Measurements from ENCODE around the gene SLC1A7.

SLC1A7 gene

DNA sequence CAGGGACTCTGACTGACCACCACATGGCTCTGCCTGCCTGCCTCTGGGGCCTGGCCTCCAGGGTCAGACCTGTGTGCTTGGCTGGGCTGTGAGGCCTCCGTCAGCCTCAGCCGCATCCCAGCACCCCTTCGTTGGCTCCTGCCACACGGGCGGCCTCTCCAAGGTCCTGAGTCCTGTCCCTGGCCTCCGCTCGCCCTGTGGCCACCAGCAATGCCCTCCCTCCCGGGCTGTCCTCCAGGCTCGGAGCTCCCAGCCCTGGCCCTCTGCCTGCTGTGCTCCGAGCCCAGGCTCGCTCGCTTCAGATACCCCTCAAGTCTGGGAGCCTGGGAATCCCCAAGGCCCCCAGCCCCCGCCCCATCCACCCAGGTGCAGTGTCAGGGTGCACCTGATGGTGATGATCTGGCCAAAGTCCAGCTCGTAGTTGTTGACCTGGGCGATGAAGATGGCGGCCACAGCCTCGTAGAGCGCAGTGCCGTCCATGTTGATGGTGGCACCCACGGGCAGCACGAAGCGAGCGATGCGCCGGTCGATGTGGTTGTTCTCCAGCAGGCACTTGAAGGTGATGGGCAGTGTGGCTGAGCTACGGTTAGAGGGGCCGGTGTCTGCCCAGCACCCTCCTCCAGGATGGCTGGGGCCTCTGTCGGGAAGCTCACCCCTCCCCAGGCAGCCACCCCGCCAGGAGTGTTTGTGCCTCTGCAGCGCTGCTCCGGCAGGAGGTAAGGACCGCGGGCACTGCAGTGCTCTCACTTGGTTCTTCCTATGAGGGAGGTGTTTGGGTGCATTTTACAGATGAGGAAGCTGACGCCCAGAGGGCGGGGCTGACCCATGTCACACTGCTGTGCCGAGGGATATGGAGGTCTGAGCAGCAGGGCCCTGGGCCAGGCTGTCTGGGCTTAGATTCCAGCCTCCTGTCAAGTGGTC lies 52.0 kb downstream of the SLC1A7 start:
- no peak for DNase-seq (ENCODE audit: low read depth in 2 of 2)

GRCh38 chr1:53089478-53090226 lies 52.8 kb downstream of the SLC1A7 start:
- no peak for DNase-seq (ENCODE audit: low read depth in 2 of 2)

DNA sequence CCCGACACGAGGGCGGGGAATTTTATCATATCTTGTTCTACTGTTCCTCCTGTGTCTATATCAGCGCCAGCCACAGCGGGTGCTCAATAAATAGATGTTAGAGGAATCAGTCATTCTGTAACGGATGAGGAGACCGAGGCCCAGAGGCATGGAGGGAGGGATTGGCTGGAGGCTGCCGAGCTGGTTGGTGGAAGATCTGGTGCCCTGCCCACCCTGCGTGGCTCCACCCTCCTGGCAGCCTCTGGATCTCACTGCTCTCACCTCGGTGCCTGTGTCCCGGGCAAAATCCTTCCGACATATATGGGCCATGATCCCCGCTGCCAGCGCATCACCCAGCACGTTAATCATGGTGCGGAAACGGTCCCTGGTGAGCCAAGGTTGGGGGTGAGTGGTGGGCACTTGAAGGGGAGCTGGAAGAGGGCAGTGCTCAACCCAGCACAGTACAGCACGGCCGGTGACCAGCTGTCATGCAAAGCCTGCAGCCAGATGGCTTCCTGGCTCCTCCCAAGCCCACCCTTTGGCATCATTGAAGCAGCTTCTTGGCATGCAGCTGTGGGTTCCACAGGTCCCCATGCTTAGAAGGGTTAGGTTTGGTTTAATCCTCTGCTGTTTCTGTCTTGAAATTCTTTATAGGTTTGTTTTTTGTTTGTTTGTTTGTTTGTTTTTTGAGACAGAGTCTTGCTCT lies 53.7 kb downstream of the SLC1A7 start:
- no peak for DNase-seq (ENCODE audit: low read depth in 2 of 2)

DNA sequence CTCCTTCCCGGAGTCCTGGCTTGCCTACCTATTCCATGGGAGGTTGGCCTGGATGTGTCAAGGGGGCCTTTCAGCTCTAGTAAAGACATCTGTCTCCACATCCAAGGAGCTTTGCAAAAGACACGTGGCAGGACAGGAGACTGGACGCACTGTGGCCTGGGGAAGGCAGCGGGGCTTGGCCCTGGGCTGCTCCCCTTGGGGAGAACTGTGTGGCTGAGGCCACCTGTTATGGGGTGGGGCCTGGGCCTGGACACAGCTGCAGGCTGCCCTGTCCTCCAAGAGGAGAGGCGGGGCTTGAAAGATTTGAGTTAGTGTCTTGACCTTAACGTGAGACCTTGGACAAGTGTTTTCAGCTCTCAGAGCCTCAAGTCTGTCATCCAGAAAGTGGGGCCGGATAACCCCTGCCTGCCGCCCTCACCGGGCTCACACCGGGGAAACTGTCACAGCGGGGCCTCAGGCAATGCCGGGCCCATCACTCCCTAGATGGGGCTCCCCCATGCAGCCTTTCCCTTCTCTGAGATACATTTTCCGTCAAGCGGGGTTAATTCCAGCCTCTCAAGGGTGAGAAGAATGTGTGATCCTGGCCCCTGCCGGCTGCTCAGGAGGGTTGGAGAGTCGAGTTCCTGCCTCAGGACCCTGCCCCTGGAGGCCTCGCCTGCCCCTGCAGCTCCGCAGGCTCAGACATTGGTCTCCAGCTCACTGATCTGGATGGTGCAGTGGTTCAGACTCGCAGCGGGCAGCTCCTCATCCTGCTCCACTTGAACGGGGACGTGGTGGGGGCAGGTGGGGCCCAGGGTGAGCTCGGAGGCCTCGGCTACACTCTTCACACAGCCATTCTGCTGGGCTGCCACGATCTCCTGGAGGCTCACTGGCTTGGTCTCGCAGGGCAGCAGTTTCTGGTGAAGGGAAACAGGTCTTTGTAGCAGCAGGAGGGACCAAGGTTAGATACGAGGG lies 54.8 kb downstream of the SLC1A7 start:
- DNase-seq (ENCODE audit: low read depth in 2 of 2): no peak

DNA sequence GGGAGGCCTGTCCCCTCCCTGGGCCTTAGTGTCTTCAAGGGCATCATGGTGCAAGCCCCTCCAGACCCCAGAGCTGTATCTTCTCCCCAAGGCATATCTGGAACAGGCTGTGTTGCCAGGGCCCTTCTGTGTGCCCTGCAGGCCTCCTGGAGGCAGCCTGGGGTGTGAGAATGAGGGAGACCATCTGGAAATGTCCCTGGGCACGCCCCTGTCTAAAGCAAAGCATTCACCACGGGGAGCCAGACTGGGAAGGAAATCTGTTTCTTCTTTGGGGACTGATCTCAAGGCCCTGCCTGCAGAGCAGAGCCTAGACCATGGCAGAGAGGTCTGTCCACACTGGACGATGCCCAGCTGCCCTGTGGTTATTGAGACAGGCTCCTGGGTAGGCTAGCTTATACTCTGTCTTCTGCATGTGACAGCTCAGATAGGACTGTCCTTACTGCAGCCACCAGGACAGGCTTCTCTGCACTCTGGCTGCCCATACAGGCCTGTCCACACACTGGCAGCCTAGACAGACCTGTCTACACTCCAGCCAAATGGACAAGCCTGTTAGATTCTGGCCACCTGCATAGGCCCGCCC lies 55.9 kb downstream of the SLC1A7 start:
- no peak for DNase-seq (ENCODE audit: low read depth in 2 of 2)

DNA sequence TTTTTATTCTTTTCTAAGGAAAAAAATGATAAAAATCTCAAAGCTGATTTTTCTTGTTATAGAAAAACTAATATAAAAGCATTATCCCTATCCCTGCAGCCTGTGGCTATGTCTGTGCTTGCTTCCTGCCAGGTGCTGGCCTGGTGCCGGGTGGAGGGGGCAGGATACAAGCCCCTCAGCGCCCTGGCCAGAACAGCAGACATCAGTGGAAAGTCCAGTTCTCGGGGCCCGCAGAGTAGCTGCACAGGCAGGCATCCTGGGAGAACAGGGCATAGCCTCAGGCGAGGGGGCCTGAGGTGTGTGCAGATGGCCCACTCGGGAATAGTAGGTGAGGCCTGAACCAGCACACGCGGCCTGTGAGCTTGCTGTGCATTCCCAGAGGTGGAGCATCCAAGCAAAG lies 57.0 kb downstream of the SLC1A7 start:
- no peak for DNase-seq (ENCODE audit: low read depth in 2 of 2)

DNA sequence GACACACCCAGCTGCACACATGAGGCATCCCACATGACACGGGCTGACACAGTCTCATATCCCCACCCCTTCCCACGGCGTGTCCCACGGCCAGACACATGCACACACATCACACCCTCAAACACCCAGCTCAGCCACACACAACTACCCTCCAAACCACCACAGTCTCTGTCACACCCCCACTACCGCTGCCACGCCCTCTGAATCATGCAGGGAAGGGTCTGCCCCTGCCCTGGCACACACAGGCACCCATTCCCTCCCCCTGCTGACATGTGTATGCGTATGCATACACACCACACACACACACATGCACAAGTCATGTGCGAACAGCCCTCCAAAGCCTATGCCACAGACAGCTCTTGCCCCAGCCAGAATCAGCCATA lies 57.9 kb downstream of the SLC1A7 start:
- no peak for DNase-seq (ENCODE audit: low read depth in 2 of 2)

DNA sequence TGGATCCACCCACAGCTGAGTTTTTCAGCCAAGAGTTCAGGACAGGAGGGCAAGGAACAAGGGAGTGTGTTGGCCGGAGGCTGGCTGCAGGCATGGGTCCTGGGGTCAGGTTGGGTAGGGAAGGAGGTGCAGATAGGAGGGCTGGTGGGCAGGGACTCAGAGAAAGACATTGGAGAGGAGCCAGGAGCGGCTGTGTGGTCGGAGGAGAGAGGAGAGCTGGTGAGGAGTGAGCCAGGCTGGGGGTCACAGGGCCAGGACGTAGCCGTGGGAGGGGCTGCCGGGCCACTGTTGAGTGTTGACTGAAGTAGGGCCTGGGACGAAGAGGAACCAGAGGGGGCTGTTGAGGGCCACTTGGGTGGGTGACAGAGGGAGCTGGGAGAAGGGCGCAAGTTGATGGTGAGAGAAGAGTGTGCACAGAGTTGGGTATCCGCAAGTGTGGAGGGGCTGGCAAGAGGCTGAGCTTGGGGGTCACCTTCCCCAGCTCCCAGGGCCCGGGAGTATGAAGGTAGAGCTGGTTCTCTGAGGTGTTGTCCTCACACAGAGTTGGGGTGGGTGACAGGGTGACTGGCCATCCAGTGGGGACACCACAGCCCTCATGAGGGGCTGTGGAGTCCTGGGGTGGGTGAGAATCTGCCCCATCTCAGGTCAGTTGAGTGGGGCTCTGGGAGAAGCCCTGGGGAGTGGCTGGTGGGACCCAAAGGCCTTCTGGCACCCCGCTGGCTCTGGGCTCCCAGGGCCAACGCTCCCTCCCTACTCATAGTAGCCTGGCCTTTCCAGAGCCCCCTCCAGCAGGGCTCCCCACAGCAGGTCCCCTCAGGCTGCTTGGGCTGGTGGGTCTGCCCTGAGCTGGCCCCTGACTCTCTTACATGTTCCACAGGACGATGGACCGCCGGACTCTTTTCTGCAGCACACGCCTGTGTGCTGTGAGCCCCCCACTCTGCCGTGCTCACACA lies 58.5 kb downstream of the SLC1A7 start:
- no peak for DNase-seq (ENCODE audit: low read depth in 2 of 2)

GRCh38 chr1:53082826-53083455 lies 59.5 kb downstream of the SLC1A7 start:
- DNase-seq (ENCODE audit: low read depth in 2 of 2): no peak

GRCh38 chr1:53081384-53082066 lies 60.9 kb downstream of the SLC1A7 start:
- no peak for DNase-seq (ENCODE audit: low read depth in 2 of 2)

DNA sequence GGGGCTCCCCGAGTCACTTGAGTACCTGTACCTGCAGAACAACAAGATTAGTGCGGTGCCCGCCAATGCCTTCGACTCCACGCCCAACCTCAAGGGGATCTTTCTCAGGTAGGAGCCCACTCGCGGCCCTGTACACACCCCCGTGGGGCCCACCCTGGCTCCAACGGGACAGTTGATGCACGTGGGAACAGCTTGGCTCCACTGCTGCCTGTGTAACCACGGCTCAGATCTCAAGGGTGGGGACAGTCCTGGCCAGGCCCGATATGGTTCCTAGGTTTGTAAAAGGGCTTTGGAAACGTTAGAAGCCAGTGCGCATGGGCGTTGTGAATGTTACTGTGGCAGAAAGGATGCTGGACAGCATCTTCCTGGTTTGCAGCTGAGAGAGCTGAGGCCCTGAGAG lies 61.7 kb downstream of the SLC1A7 start:
- DNase-seq (ENCODE audit: low read depth in 2 of 2): no peak

DNA sequence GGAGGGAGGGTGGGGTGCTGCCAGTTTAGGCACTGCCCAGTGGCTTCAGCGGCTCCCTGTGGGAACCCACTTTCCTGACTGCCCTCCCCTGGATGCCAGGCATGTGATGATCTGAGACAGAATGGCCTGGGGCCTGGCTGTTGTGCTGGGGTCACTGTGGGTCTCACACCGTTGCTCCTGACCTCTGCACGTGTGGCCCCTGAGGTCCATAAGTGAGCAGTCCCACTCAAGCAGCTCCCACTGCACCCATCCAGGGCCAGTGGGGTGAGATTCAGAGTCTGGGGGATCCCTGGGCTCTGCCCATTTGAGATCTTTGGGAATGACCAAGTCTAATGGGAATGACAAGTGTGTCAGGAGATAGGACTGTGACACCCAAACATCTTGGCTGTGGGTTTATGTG lies 62.4 kb downstream of the SLC1A7 start:
- DNase-seq (ENCODE audit: low read depth in 2 of 2): no peak

- DNase-seq (ENCODE audit: low read depth in 2 of 2): no peak
These were observed 63.2 kb downstream of the SLC1A7 start for GRCh38 chr1:53079251-53079650.

DNA sequence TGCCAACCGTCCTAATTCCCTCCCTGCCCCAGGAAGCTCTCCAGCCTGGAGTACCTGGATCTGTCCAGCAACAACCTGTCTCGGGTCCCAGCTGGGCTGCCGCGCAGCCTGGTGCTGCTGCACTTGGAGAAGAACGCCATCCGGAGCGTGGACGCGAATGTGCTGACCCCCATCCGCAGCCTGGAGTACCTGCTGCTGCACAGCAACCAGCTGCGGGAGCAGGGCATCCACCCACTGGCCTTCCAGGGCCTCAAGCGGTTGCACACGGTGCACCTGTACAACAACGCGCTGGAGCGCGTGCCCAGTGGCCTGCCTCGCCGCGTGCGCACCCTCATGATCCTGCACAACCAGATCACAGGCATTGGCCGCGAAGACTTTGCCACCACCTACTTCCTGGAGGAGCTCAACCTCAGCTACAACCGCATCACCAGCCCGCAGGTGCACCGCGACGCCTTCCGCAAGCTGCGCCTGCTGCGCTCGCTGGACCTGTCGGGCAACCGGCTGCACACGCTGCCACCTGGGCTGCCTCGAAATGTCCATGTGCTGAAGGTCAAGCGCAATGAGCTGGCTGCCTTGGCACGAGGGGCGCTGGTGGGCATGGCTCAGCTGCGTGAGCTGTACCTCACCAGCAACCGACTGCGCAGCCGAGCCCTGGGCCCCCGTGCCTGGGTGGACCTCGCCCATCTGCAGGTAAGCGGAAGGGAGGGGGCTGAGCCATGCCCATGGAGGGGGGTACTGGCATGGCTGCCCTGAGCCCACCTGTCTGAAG lies 63.9 kb downstream of the SLC1A7 start:
- no peak for DNase-seq (ENCODE audit: low read depth in 2 of 2)

GRCh38 chr1:53077599-53077965 lies 64.9 kb downstream of the SLC1A7 start:
- no peak for DNase-seq (ENCODE audit: low read depth in 2 of 2)

GRCh38 chr1:53076721-53077598 lies 65.5 kb downstream of the SLC1A7 start:
- DNase-seq (ENCODE audit: low read depth in 2 of 2): no peak

GRCh38 chr1:53076165-53076564 lies 66.3 kb downstream of the SLC1A7 start:
- no peak for DNase-seq (ENCODE audit: low read depth in 2 of 2)

Data from stimulated activated CD4-positive, alpha-beta T cell treated with anti-CD3 and anti-CD28 coated beads, Interleukin-4, amount 100 ng/mL, for 48 hours (primary cell).